NT2/D1 (cell line): Measurements from ENCODE around the gene GOLGA6L6.
"Not testable (repeated sequence)": the region's sequence is repeated elsewhere in the genome, so short reads cannot be mapped to it uniquely, and the experiment has no call there.

Experiments used
- SUZ12 ChIP-seq: IDR thresholded peaks from 2 replicates; pipeline ENCODE4 v1.6.1; 2011; ENCODE audit not compliant: insufficient read length, insufficient read depth; ENCODE audit errors: extremely low read depth
- YY1 ChIP-seq: IDR thresholded peaks from 2 replicates; pipeline ENCODE4 v1.6.1; 2011; ENCODE audit not compliant: insufficient read length, insufficient read depth
- ZNF274 ChIP-seq: IDR thresholded peaks from 2 replicates; pipeline ENCODE4 v1.6.1; 2011; ENCODE audit warnings: mild to moderate bottlenecking, low read depth, low read length

DNA sequence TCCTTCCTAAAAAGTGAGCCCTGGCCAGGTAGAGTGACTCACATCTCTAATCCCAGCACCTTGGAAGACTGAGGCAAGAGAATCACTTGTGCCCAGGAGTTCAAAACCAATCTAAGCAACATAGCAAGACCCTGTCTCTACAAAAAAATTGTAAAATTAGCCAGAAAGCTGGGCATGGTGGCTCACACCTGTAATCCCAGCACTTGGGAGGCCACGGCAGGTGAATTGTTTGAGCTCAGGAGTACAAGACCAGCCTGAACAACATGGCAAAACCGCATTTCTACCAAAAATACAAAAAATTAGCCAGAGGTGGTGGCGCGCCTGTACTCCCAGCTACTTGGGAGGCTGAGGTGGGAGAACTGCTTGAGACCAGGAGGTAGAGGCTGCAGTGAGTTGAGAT, 49.0 kb downstream of the GOLGA6L6 start:
- TF ChIP-seq YY1, ZNF274, SUZ12: not testable (repeated sequence)
